Stimulated activated CD8-positive, alpha-beta memory T cell treated with anti-CD3 and anti-CD28 coated beads, Interleukin-15, amount 100 ng/mL, for 4 hours (primary cell): ENCODE results near the gene IFITM1.
"Not testable (repeated sequence)": the region's sequence is repeated elsewhere in the genome, so short reads cannot be mapped to it uniquely, and the experiment has no call there.

Experiments used
- DNase-seq, 2 donors: peaks; one replicate each; pipeline ENCODE4 v3.0.0-alpha.2; 2020; ENCODE audit warnings: low read depth in 2 of 2

Gene IFITM1

GRCh38 chr11:326592-326841, 12.7 kb downstream of the IFITM1 start:
- DNase-seq: no peak

GRCh38 chr11:326842-327580, 13.2 kb downstream of the IFITM1 start:
- DNase-seq: no peak

GRCh38 chr11:327581-327923, 13.7 kb downstream of the IFITM1 start:
- no peak for DNase-seq

- no peak for DNase-seq
Measured at GRCh38 chr11:328012-328411, 14.2 kb downstream of the IFITM1 start.

GRCh38 chr11:328516-329100, 14.8 kb downstream of the IFITM1 start:
- not testable (repeated sequence) for DNase-seq

DNA sequence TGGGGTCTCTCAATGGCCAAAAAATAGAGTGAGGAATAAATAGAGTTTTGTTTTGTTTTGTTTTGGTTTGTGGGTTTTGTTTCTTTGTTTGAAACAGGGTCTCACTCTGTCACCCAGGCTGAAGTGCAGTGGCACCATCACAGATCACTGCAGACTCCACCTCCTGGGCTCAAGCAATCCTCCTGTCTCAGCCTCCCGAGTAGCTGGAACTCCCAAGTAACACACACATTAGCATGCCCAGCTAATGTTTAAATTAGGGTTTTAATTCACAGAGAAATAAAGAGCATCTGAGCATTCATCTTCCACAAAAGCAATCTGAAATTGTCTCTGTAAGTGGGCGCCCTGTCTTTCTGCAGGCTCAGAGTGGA, 16.0 kb downstream of the IFITM1 start:
- no peak for DNase-seq

DNA sequence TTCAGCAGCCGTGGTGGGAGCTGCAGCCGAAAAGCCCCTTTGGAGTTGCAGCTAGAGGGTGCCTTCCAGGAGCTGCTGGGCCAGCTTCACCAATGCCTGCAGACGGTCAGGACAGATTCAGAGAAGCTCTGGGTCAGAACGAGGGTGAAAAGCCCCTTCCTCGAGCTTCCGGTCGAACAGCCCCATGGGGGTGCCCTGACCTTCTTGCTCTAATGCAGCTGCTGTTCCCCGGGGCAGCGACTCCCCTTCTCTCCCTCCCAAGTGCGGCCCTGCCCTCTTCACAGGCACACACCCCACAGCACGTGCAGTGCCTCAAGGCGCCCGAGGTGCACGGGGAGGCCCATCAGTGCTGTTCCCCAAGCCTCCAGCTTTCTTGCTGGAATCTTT, 16.5 kb downstream of the IFITM1 start:
- no peak for DNase-seq

DNA sequence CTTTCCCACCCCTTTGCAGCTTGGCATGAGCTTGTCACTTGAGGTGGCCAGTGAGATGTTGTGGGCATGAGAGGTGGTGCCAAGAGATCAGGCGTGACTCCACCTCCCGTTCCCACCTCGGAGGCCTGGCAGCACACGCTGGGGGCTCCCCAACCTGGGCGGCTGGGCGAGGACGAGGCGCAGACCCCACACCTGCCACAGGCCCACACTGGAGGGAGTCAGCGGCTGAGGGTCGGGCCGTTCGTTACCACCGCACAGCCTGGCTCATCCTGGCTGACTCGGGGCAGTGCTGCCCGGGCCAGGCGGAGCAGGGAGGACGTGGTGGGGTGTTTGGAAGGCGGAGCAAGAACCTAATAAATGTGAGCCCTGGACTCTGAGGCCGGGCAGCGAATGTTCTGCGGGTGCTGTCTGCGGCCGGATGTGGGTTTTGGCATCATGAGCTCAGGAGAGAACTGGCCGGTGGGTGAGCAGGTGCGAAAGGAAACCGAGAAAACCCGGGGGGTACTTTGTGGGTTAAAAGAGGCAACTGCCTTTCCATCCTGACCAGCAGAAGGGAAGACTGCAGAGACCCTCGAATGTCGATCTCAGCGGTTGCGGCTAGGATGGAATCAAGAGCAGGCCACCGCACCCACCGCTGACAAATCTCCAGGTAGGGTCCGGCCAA, 17.0 kb downstream of the IFITM1 start:
- no peak for DNase-seq

GRCh38 chr11:331358-332060, 17.7 kb downstream of the IFITM1 start:
- DNase-seq: no peak

- no peak for DNase-seq
Measured at GRCh38 chr11:332651-333480, 19.0 kb downstream of the IFITM1 start.

DNA sequence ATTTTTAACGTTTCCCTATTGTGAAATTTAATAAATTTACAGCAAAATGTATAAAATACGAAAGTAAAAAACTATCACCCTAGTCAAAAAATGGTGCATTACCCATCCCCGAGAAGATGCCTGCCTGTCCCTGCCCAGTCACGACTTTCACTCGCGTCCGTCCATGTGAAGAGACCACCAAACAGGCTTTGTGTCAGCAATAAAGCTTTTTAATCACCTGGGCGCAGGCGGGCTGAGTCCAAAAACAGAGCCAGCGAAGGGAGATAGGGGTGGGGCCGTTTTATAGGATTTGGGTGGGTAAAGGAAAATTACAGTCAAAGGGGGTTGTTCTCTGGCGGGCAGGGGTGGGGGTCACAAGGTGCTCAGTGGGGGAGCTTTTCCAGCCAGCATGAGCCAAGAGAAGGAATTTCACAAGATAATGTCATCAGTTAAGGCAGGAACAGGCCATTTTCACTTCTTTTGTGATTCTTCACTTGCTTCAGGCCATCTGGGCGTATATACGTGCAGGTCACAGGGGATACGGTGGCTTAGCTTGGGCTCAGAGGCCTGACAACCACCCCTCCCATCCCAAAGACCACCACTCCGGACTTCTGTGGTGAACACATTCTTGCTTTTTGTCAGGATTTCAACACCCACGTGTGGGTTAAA, 19.9 kb downstream of the IFITM1 start:
- not testable (repeated sequence) for DNase-seq

GRCh38 chr11:334264-334994, 20.6 kb downstream of the IFITM1 start:
- no peak for DNase-seq

- DNase-seq: no peak
Measured at GRCh38 chr11:335779-336658, 22.2 kb downstream of the IFITM1 start.

DNA sequence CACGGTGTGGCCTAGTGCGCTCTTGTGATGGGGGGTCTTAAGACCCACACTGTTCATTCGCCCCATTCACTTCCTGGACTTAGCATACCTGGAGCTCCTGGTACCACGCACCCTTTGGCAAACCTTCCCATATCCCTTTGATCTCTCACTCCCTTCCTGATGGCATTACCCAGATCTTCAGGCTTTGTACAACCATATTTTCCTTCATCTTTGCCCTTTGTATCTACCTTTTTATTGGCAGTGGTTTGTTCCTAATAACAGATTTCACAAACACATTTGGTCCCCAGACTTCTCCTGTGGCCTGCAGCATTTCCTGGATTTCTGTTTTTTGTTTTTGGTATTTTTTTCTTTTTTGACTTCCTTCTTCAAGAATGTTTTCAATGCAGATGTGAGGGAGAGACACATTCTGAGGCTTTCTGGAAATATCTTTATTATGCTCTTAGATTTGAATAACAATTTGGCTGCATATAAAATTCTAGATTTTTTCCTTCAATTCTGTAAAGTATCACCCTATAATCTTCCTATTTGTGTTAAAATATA, 22.9 kb downstream of the IFITM1 start:
- no peak for DNase-seq

GRCh38 chr11:337711-338110, 23.9 kb downstream of the IFITM1 start:
- DNase-seq: no peak

DNA sequence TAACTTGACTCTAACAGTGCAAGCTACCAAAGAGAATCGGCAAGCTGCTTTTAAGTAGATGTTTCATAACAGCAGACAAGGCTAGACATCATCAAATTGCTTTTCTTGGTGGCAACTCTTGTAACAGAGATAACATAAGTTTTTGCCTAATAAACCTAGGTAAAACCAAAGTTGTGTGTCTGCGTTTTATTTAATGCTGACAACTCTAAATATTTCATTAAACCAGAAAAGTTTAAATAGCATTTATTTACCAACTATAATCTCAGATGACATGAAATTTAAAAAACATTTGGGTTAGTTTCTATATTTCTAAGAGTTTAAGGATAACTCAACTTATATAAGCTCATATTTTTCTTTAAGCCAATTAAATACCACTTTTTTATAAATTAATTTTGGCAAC, 26.1 kb downstream of the IFITM1 start:
- DNase-seq: no peak

GRCh38 chr11:340539-341512, 27.0 kb downstream of the IFITM1 start:
- DNase-seq: no peak

- no peak for DNase-seq
Measured at GRCh38 chr11:342328-342727, 28.5 kb downstream of the IFITM1 start.
